Vagina (tissue), 2 donors: ENCODE measurements around the gene MYEOV. TPM values are rescaled to one million over a fixed set of nuclear protein-coding genes. Genes with fewer than 3 reads are reported as not detected.

Source experiments
- DNase-seq, 2 donors: peaks; one replicate each; pipeline ENCODE4 v3.0.0-alpha.2; 2017; ENCODE audit errors: extremely low spot score in 2 of 2
- H3K27ac ChIP-seq: fragments of 200-600 bp; sonication (generic); one replicate; pipeline ENCODE4 v1.5.1; 2019
- H3K27me3 ChIP-seq: fragments of 200-600 bp; sonication (generic); one replicate; pipeline ENCODE4 v1.5.1; 2019
- H3K36me3 ChIP-seq, 2 donors: fragments of 200-600 bp; sonication (generic); one replicate each; pipeline ENCODE4 v1.5.1; 2017 to 2019
- H3K4me1 ChIP-seq: fragments of 200-600 bp; sonication (generic); one replicate; pipeline ENCODE4 v1.5.1; 2019
- H3K4me3 ChIP-seq, 2 donors: fragments of 200-600 bp; sonication (generic); 1 replicate in 1 of 2; 2 replicates in 1 of 2; pipeline ENCODE4 v1.5.1; 2016 to 2019
- H3K9me3 ChIP-seq: fragments of 200-600 bp; sonication (generic); one replicate; pipeline ENCODE4 v1.5.1; 2019
- POLR2A ChIP-seq, 2 donors: fragments of 450-650 bp; IDR thresholded peaks; one replicate each; pipeline ENCODE4 v1.6.1; 2017; ENCODE audit warnings: antibody characterized with exemption in 2 of 2, mild to moderate bottlenecking in 2 of 2, moderate library complexity in 2 of 2
- POLR2AphosphoS5 ChIP-seq, 2 donors: sonication (generic); formaldehyde crosslinking; IDR thresholded peaks; one replicate each; pipeline ENCODE4 v1.9.0; 2017; ENCODE audit warnings: antibody characterized with exemption in 2 of 2, mild to moderate bottlenecking in 2 of 2, low read depth in 1 of 2; ENCODE audit not compliant: insufficient read depth in 1 of 2
- intact Hi-C: fragments of 100-400 bp; cut with DNase I; formaldehyde crosslinking; loops from one replicate; pipeline ENCODE4 v1.15.1; 2023
- total RNA-seq: library from RNA; depleted of rRNA; stranded (reverse); fragments of >200 nt; gene quantifications from one replicate; pipeline ENCODE4 v1.2.3, GENCODE V29; 2016
- TF ChIP-seq, protein P1 (sequence below), 3 experiments: fragments of 450-650 bp in 2 of 3; fragments of 200-600 bp in 1 of 3; sonication (generic) in 1 of 3; IDR thresholded peaks; one replicate each; pipeline ENCODE4 v1.5.1; 2017 to 2019; ENCODE audit warnings: antibody characterized with exemption in 3 of 3, mild to moderate bottlenecking in 2 of 3, moderate library complexity in 2 of 3

MYEOV gene
- total RNA-seq, 1 donor from 2014 or later = 13.3 TPM

DNA sequence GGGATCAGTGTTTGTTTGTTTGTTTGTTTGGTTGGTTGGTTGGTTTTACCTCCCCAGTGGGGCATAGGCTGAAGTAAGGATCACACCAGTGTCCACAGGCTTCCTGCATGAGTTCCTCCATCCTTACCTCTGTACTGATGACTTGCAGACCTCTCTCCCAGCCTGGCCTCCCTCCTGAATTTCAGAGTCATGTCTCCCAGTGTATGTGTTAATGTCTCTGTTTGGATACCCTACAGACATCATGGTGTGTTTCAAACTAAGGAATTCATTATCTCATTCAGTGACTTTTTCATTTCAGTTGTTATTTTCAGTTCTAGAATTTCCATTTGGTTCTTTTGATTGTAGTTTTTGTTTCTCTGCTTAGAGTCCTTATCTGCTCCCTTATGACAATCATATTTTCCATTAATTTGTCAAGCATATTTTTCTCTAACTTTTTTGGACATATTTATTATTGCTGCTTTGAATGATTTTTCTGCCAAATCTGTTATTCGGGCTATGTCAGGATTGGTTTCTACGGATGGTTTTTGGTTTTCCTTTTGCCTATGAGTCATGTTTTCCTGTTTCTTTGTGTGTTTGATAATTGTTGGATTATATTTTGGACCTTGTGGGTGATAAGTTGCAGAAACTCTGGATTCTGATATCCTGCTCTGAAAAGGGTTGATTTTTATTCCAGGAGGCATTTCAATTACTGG, 23.6 kb downstream of the MYEOV start:
- no peak for DNase-seq
- TF ChIP-seq, protein P1, sequence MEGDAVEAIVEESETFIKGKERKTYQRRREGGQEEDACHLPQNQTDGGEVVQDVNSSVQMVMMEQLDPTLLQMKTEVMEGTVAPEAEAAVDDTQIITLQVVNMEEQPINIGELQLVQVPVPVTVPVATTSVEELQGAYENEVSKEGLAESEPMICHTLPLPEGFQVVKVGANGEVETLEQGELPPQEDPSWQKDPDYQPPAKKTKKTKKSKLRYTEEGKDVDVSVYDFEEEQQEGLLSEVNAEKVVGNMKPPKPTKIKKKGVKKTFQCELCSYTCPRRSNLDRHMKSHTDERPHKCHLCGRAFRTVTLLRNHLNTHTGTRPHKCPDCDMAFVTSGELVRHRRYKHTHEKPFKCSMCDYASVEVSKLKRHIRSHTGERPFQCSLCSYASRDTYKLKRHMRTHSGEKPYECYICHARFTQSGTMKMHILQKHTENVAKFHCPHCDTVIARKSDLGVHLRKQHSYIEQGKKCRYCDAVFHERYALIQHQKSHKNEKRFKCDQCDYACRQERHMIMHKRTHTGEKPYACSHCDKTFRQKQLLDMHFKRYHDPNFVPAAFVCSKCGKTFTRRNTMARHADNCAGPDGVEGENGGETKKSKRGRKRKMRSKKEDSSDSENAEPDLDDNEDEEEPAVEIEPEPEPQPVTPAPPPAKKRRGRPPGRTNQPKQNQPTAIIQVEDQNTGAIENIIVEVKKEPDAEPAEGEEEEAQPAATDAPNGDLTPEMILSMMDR (IDR thresholded peaks at IDR 0.05) = no peak
- no peak for TF ChIP-seq POLR2A (IDR thresholded peaks at IDR 0.05)
- TF ChIP-seq POLR2AphosphoS5 (IDR thresholded peaks at IDR 0.05; ENCODE audit: insufficient read depth in 1 of 2, low read depth in 1 of 2) = no peak
- no peak overlapping the region for H3K27ac ChIP-seq
- no peaks in the 10 kb centered on the region for H3K36me3 ChIP-seq
- H3K4me1 ChIP-seq = no peaks in the 10 kb centered on the region
- intact Hi-C loops = no loop called here
- no peaks in the 10 kb centered on the region for H3K9me3 ChIP-seq
- H3K4me3 ChIP-seq = no peak overlapping the region
- H3K27me3 ChIP-seq = no peaks in the 10 kb centered on the region

DNA sequence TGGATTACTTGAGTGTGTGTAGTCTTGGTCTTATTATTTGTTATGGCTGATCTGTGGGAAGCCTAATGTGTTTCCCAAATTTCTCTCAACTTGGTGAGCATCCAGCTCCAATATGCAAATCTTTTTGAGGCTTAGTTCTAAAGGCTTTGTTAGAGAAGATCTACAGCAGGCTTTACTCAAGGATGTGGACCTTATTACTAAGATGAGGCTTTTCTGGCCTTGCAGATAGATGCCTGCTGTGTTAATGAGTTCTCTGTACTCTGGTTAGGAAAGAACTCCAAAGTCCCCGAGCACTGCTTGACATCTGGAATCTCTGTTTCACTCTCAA, 24.1 kb downstream of the MYEOV start:
- no peaks in the 10 kb centered on the region for H3K4me1 ChIP-seq
- no peak for DNase-seq
- no peak overlapping the region for H3K4me3 ChIP-seq
- no peaks in the 10 kb centered on the region for H3K27me3 ChIP-seq
- intact Hi-C loops = no loop called here
- H3K9me3 ChIP-seq = no peaks in the 10 kb centered on the region
- TF ChIP-seq POLR2AphosphoS5 (IDR thresholded peaks at IDR 0.05; ENCODE audit: insufficient read depth in 1 of 2, low read depth in 1 of 2) = no peak
- TF ChIP-seq POLR2A (IDR thresholded peaks at IDR 0.05) = no peak
- TF ChIP-seq, protein P1 (IDR thresholded peaks at IDR 0.05) = no peak
- H3K36me3 ChIP-seq = no peaks in the 10 kb centered on the region
- H3K27ac ChIP-seq = no peak overlapping the region

DNA sequence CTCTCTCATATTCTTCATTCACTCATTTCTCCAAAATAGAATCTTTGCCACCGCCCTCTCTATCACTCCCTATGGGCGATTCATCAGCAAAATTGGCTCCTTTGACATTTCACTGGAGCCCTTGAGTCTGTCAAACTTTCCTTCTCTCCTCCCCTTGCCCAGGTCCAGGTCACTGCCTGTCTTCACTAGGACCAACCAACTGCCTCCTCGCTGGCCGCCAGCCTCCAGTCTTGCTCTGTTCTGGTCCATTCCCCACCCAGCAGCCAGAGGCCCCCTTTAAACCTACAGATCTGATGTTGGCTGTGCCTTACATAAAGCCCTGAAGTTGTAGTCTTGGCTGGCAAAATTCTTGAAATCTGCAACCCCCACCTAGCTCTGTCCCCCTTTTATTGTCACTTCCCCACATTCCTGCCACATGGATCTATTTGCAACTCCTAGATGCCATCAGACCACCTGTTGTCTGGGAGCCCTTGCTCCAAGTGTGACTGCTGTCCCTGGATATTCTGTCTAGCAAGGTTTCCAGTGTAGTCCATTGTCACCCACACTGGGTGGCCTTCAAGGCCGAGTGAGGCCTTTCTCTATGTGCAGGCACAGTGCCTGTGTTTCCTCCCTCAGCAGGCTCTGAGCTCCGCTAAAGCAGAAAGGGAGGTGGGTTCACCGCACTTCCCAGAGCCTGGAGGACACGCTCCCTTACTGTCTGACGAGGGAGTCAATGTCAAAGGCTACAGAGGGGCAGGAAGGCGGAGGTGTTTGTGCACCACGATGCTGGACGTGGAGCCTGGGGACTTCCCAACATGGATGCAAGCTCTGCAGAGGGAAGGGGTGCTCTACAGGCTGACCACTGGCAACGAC, 25.5 kb downstream of the MYEOV start:
- Histone ChIP-seq H3K27ac (no peak overlapping the region), H3K27me3 (no peaks in the 10 kb centered on the region), H3K36me3 (no peaks in the 10 kb centered on the region), H3K9me3 (no peaks in the 10 kb centered on the region), H3K4me1 (no peaks in the 10 kb centered on the region), H3K4me3 (no peak overlapping the region)
- no peak for DNase-seq
- TF ChIP-seq POLR2A (IDR thresholded peaks at IDR 0.05) (no peak), POLR2AphosphoS5 (IDR thresholded peaks at IDR 0.05; ENCODE audit: insufficient read depth in 1 of 2, low read depth in 1 of 2) (no peak)
- TF ChIP-seq, protein P1 (IDR thresholded peaks at IDR 0.05) = no peak
- intact Hi-C loops = no loop called here

DNA sequence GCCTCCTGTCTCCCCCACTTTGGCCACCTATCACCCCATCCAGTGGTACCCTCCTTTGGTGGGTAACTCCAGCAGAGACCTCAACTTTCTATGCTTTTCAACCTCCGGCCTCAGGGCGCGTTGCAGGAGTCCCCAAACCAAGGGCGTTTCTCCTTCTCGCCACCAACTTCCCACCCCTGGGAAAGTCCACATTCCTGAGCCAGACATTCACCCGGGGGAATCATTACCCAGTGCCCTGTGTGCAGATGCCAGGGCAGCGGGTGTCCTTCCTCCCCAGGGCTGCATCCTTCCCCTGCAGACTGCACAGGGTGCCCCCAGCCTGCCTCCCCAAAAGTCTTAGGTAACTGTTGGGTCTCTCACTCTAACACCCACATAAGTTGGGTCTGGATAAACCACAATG, 26.4 kb downstream of the MYEOV start:
- Histone ChIP-seq H3K4me1 (no peaks in the 10 kb centered on the region), H3K9me3 (no peaks in the 10 kb centered on the region), H3K36me3 (no peaks in the 10 kb centered on the region), H3K4me3 (no peak overlapping the region), H3K27me3 (no peaks in the 10 kb centered on the region), H3K27ac (no peak overlapping the region)
- intact Hi-C loops = no loop called here
- no peak for DNase-seq
- TF ChIP-seq POLR2A (IDR thresholded peaks at IDR 0.05) = no peak
- TF ChIP-seq, protein P1 (IDR thresholded peaks at IDR 0.05) = no peak
- TF ChIP-seq POLR2AphosphoS5 (IDR thresholded peaks at IDR 0.05; ENCODE audit: insufficient read depth in 1 of 2, low read depth in 1 of 2) = no peak
